IPS-18c (cell line): ENCODE measurements around the gene OTOP2.
A peak's percentile ranks its signal among the peaks of the same experiment; 100 is the strongest.
"Not testable (repeated sequence)": the region's sequence is repeated elsewhere in the genome, so short reads cannot be mapped to it uniquely, and the experiment has no call there.

Experiments used
- H3K4me3 ChIP-seq: 2 replicates; pipeline ENCODE4 v1.7.0; 2013; ENCODE audit warnings: low read depth, mild to moderate bottlenecking, low read length, moderate library complexity; ENCODE audit not compliant: insufficient read depth
- H3K9me3 ChIP-seq: one replicate; pipeline ENCODE4 v1.6.1; 2013; ENCODE audit warnings: mild to moderate bottlenecking, low read length, moderate library complexity; ENCODE audit not compliant: control insufficient read depth, insufficient read depth

The OTOP2 gene

DNA sequence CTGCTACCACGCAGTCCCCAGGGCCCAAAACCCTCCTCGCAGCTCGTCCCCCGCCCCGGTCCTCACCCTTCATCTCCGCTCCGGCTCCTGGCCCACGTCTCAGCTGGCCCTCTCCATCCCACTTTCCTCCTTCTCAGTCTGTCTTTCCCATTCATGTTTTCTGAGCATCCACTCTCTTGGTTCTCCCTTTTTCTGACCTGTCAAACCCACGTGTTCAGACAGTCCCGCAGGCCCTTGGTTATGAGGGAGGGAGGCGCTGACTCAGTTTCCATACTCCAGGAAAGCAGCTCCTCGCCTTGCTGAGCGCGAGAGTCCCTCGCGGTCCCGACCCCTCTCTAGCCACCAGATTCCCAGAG lies 48.9 kb downstream of the OTOP2 start:
- no peaks in the 10 kb centered on the region for H3K9me3 ChIP-seq
- H3K4me3 ChIP-seq, result peak overlapping the region; percentile 77; the same call in 1 of the 2 replicates

DNA sequence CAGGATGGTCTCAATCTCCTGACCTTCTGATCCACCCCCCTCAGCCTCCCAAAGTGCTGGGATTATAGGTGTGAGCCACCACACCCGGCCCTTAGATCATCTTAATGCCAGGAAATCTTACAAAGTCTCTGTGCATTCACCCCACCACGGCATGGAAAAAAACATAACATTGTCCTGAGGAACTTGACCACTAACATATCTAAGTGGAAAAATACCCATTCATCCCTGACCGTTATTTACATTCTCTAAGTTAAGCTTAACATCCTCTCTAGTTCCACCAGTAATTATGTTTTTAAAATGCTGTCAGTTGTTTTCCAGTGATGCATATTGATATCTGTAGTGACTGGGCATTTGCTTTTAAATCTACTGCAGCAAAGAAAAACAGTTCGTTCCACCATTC lies 51.9 kb downstream of the OTOP2 start:
- Histone ChIP-seq H3K9me3 (no peaks in the 10 kb centered on the region), H3K4me3 (no peak overlapping the region)

DNA sequence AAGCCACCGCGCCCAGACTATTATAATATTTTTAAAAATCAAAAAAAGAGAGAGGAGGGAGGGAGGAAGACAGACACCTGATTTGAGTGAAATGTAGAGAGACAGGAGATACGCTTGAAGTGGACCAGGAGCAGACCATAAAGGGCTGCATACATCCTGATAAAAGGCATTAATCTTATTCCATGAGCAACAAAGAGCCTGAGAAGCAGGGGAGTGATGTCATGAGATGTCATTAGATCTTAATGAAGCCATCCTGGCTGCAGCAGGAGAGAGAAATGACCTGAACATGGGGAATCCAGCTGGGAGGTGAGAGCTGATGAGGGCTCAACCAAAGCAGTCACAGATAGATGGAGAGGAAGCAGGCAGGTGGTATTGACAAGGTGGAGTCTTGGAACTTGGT lies 53.7 kb downstream of the OTOP2 start:
- Histone ChIP-seq H3K4me3 (no peak overlapping the region), H3K9me3 (peaks cover 4% of the 10 kb centered on the region)

DNA sequence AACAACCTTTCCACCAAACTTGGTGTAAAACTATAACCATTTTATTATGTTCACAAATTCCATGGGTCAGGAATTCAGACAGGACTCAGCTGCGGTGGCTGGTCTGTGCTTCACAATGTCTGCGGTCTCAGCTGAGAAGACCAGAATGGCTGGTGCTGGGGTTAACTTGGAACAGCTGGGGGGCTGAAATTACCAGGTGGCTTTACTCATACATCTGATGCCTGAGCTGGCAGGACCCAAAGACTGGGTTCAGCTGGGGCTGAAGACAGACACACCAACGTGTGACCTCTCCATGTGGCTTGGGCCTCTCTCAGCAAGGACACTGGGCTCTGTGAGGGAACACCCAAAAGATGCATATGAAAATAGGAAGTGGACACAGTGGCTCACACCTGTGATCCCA lies 54.2 kb downstream of the OTOP2 start:
- H3K4me3 ChIP-seq, result no peak overlapping the region
- peaks cover 4% of the 10 kb centered on the region for H3K9me3 ChIP-seq

DNA sequence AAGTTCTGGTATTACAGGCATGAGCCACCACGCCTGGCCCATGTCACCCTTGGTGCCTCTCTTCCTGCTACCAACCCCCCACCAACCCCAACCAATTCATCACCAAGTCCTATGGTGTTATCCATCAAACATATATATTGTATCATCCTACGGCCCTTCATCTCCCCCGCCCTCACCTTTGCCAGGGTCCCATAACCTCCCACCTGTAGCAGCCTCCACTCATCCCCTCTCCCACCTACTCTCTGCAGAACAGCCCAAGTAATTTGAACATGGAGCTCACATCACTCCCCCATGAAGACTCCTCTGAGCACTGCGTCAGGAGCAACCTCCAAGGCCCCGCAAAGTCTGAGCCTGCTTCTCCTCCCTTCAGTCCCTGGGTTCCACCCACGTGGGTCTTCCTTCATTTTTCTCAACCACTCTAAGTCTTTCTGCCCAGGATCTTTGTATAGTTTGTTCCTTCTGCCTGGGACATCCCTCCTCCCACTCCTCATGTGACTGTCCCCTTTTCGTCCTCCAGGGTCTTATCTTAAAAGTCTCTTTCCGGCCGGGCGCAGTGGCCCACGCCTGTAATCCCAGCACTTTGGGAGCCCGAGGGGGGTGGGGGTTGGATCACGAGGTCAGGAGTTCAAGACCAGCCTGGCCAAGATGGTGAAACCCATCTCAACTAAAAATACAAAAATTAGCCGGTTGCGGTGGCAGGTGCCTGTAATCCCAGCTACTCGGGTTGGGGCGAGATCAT lies 55.5 kb downstream of the OTOP2 start:
- Histone ChIP-seq H3K9me3 (peaks cover 4% of the 10 kb centered on the region), H3K4me3 (no peak overlapping the region)

DNA sequence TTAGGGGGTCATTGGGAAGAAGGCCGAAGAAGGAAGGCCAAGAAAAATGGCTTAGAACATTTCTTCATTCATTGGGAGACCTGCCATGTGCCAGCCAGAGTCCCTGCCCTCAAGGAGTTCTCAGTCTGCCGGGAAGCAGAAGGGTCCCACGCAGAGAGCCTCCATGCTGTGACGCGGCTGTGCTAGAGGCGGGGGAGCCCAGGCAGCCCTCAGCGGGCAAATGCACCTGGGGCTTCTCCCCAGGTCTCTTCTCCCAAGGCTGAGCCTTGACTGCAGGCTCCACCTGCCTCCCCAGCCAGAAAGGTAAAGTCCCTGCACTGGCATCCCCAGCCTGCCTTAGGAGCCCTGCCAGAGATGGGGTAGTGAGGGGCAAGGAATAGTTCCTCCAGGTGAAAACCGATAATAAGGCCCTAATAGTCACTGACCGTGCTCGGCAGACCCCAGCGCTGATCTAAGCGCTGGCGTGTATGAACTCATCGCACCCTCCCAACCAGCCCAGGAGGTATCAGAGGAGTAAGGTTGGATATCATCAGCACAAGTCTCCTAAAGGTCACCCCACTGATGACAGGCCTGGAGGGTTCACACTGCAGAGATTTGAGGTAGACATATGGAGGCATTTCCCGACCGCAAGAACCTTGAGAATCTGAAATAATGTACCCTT lies 57.4 kb downstream of the OTOP2 start:
- Histone ChIP-seq H3K4me3 (peak overlapping the region; percentile 81), H3K9me3 (peaks cover 4% of the 10 kb centered on the region)

DNA sequence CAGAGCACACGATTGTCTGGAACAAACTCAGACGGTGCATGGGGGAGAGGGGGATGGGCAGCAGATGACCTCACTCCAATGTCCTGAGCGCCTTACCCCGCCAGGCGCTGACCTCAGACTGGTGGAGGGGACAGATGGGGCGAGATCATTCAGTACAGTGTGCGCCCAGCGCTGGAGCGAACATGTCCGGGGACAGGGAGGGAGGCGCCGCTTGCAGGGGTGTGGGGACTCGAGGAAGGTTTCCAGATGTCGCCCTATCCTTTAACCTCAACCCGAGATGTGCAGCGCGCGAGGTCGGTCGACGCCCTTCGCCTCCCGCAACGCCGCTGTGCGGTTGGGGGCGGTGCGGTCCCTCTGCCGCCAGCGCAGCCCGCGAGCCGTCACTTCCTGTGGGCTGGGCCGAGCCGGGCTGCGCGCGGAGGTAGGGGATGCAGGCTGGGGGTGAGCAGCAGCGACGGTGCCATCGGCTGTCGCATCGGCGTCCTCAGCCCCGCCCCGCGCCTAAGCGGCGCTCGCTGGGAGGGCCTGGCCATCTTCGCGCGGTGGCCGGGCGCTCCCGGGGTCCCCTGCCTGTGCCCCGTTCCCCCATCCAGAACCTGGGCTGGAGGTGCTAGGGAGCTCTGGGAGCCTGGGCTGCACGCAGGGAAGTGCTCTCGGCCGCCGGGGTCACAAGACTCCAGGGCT lies 58.0 kb downstream of the OTOP2 start:
- Histone ChIP-seq H3K4me3 (peak overlapping the region; percentile 81), H3K9me3 (peaks cover 4% of the 10 kb centered on the region)

DNA sequence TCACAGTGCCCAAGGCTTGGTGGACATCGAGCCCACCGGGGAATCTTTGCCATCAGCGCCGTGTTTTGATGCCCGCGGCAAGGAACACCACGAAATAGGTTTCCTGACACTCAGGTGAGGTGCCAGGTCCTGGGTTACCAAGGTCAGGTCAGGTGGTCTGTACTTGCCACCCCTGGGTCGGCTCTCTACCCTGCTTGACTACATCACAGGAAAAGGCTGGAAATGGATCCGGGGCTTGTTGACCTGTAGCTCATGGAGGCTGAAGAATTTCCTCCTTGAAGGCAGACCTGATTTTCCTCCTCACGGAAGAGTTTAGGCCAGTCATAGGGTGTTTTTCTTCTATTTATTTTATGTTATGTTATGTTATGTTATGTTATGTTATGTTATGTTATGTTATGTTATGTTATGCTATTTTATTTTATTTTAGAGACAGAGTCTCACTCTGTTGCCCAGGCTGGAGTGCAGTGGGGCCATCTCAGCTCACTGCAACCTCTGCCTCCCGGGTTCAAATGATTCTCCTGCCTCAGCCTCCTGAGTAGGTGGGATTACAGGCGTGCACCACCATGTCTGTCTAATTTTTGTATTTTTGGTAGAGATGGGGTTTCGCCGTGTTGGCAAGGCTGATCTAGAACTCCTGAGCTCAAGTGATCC lies 58.7 kb downstream of the OTOP2 start:
- H3K9me3 ChIP-seq, result not testable (repeated sequence)
- peak overlapping the region; percentile 81 for H3K4me3 ChIP-seq
